Gastrocnemius medialis (tissue), 4 donors: Measurements from ENCODE around the gene SERINC4. TPM values are rescaled to one million over a fixed set of nuclear protein-coding genes. Genes with fewer than 3 reads are reported as not detected.

Source experiments
- ATAC-seq, 2 donors: fragments of 150-250 bp; one replicate each; pipeline ENCODE4 v1.9.1; 2016
- DNase-seq, 2 donors: peaks; one replicate each; pipeline ENCODE4 v3.0.0-alpha.2; 2019
- H3K27ac ChIP-seq, 4 donors: fragments of 200-600 bp; sonication (generic); 1 replicate in 1 of 4; 2 replicates in 3 of 4; pipeline ENCODE4 v1.5.1; 2016 to 2018; ENCODE audit warnings: mild to moderate bottlenecking in 2 of 4, moderate library complexity in 1 of 4
- H3K27me3 ChIP-seq, 3 donors: fragments of 200-600 bp; sonication (generic) in 2 of 3; 1 replicate in 1 of 3; 2 replicates in 2 of 3; pipeline versions ENCODE4 v1.5.1 to v1.6.0; 2016 to 2019; ENCODE audit warnings: mild to moderate bottlenecking in 1 of 3, moderate library complexity in 1 of 3
- H3K36me3 ChIP-seq, 2 donors: fragments of 200-600 bp; sonication (generic) in 1 of 2; one replicate each; pipeline ENCODE4 v1.5.1; 2017 to 2018
- H3K4me1 ChIP-seq, 2 donors: fragments of 200-600 bp; sonication (generic) in 1 of 2; one replicate each; pipeline ENCODE4 v1.5.1; 2016 to 2017; ENCODE audit warnings: mild to moderate bottlenecking in 2 of 2
- H3K4me3 ChIP-seq, 4 donors: fragments of 200-600 bp; sonication (generic) in 3 of 4; 1 replicate in 1 of 4; 2 replicates in 3 of 4; pipeline ENCODE4 v1.5.1; 2016 to 2019; ENCODE audit warnings: mild to moderate bottlenecking in 2 of 4
- H3K9me3 ChIP-seq, 3 donors: fragments of 200-600 bp; sonication (generic) in 2 of 3; 1 replicate in 1 of 3; 2 replicates in 2 of 3; pipeline ENCODE4 v1.5.1; 2016 to 2019
- CTCF ChIP-seq, 5 experiments: fragments of 450-650 bp in 3 of 5; fragments of 200-600 bp in 2 of 5; sonication (generic) in 2 of 5; IDR thresholded peaks in 4 of 5; conservative IDR thresholded peaks in 1 of 5; 1 replicate in 4 of 5; 2 replicates in 1 of 5; pipeline ENCODE4 v1.5.1; 2016 to 2019; ENCODE audit warnings: antibody characterized with exemption in 5 of 5, mild to moderate bottlenecking in 3 of 5, moderate library complexity in 3 of 5
- POLR2A ChIP-seq, 2 donors: fragments of 450-650 bp; IDR thresholded peaks; one replicate each; pipeline ENCODE4 v1.6.1; 2017; ENCODE audit warnings: antibody characterized with exemption in 2 of 2, mild to moderate bottlenecking in 2 of 2, moderate library complexity in 2 of 2
- in situ Hi-C, 4 donors: fragments of 200-750 bp; cut with MboI; loops; one replicate each; pipeline versions ENCODE4 v1.15.0 to v1.8.0; 2017; ENCODE audit warnings: low sequenced_read_pairs in 4 of 4
- intact Hi-C: fragments of 100-400 bp; cut with DNase I; formaldehyde crosslinking; loops from one replicate; pipeline ENCODE4 v1.15.1; 2023; ENCODE audit warnings: low total_unique reads
- total RNA-seq, 4 donors: library from RNA; depleted of rRNA; stranded (reverse); fragments of >200 nt; gene quantifications; one replicate each; pipeline versions ENCODE4 v1.1.0 to v1.2.3, GENCODE V29; 2016

The SERINC4 gene
- total RNA-seq, 4 donors from 2014 or later, result 0.18 to 0.82 (median 0.29) TPM; not detected in 1

GRCh38 chr15:43796566-43796965 is 3.5 kb downstream of the SERINC4 start:
- Histone ChIP-seq H3K9me3 (no peaks in the 10 kb centered on the region), H3K27me3 (no peaks in the 10 kb centered on the region), H3K27ac (peak overlapping the region; percentile 96 to 100 (median 99)), H3K4me3 (no peak overlapping the region), H3K36me3 (peaks cover 0 to 48% of the 10 kb centered on the region in 2 donors), H3K4me1 (peaks cover 59 to 62% of the 10 kb centered on the region in 2 donors)
- DNase-seq (no peak), ATAC-seq (no peak)
- in situ Hi-C loops, result loop anchor here in 1 of 4 donors (25.0 kb wide), 2 partner anchors 916 to 1841 kb away; partner anchors contain the start of genes B2M, PATL2 and SQOR
- TF ChIP-seq CTCF (IDR thresholded peaks at IDR 0.05 in 4 of 5, conservative IDR thresholded peaks at IDR 0.05 in 1 of 5), result no peak
- no peak for TF ChIP-seq POLR2A (IDR thresholded peaks at IDR 0.05)
- intact Hi-C loops, result loop anchor here (10.0 kb wide), 1 partner anchor 738 kb away; the partner anchor contains the start of gene EIF3J

GRCh38 chr15:43795997-43796396 is 4.0 kb downstream of the SERINC4 start:
- no peak overlapping the region for H3K4me3 ChIP-seq
- H3K27ac ChIP-seq, result peak overlapping the region; percentile 96 to 100 (median 99)
- DNase-seq (no peak), ATAC-seq (no peak)
- peaks cover 56 to 57% of the 10 kb centered on the region in 2 donors for H3K4me1 ChIP-seq
- no peak for TF ChIP-seq CTCF (IDR thresholded peaks at IDR 0.05 in 4 of 5, conservative IDR thresholded peaks at IDR 0.05 in 1 of 5)
- no peak for TF ChIP-seq POLR2A (IDR thresholded peaks at IDR 0.05)
- peaks cover 0 to 48% of the 10 kb centered on the region in 2 donors for H3K36me3 ChIP-seq
- H3K9me3 ChIP-seq, result no peaks in the 10 kb centered on the region
- intact Hi-C loops (loop anchor here (10.0 kb wide), 1 partner anchor 739 kb away; the partner anchor contains the start of gene EIF3J), in situ Hi-C loops (loop anchor here in 1 of 4 donors (25.0 kb wide), 2 partner anchors 916 to 1841 kb away; partner anchors contain the start of genes B2M, PATL2 and SQOR)
- no peaks in the 10 kb centered on the region for H3K27me3 ChIP-seq

- Histone ChIP-seq H3K27ac (peak overlapping the region; percentile 96 to 100 (median 99)), H3K27me3 (no peaks in the 10 kb centered on the region), H3K36me3 (peaks cover 0 to 48% of the 10 kb centered on the region in 2 donors), H3K4me3 (peak overlapping the region in 1 of 4 donors; percentile 22), H3K9me3 (no peaks in the 10 kb centered on the region), H3K4me1 (peaks cover 56 to 57% of the 10 kb centered on the region in 2 donors)
- DNase-seq (no peak), ATAC-seq (no peak)
- intact Hi-C loops, result loop anchor here (10.0 kb wide), 1 partner anchor 740 kb away; the partner anchor contains the start of gene EIF3J
- TF ChIP-seq POLR2A (IDR thresholded peaks at IDR 0.05) (no peak), CTCF (IDR thresholded peaks at IDR 0.05 in 4 of 5, conservative IDR thresholded peaks at IDR 0.05 in 1 of 5) (no peak)
- in situ Hi-C loops, result loop anchor here in 1 of 4 donors (25.0 kb wide), 2 partner anchors 917 to 1842 kb away; partner anchors contain the start of genes B2M, PATL2 and SQOR
Observed at GRCh38 chr15:43795197-43795596, 4.8 kb downstream of the SERINC4 start.

DNA sequence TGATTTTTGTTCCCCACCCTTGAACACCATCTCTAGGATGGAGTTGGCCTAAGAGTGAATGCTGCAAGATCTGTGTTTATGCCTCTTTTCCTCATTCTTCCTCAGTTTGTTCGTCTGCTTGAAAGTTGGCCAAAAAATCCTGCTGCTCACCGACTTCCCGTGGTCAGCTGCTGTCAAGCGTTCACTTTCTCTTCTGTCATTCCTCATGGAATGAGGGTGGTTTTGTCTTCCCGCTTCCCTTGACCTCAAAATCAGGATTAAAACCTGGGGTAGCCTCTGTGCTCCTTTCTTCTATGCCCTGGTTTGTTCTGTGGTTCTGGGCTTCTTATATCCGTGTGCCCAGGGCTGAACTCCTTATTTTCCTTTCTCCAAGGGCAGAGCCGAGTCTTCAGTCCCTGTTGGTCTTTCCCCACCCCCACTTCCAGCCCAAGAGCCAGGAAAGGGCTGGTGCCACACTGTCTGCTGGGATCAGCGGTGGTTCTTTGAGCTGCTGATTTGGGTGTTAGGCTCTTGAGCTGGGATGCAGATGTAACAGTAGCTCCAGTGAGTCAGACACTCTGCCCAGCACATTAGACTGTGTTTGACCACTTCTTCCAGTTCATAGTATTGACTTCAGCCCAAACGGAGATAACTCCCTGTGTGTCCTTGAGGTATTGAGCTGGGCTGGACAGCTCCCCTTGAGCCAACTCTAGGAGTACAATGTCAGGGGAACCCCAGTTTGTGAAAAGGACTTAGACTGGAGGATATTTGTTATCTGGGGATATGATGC is 5.6 kb downstream of the SERINC4 start:
- no peaks in the 10 kb centered on the region for H3K27me3 ChIP-seq
- DNase-seq (peak in 1 of 2 donors; percentile 87), ATAC-seq (peak; percentile 53 to 61)
- H3K27ac ChIP-seq, result peak overlapping the region; percentile 96 to 100 (median 99)
- H3K4me1 ChIP-seq, result peaks cover 48 to 51% of the 10 kb centered on the region in 2 donors
- TF ChIP-seq CTCF (IDR thresholded peaks at IDR 0.05 in 4 of 5, conservative IDR thresholded peaks at IDR 0.05 in 1 of 5) (no peak), POLR2A (IDR thresholded peaks at IDR 0.05) (peak; percentile 16 to 31)
- peaks cover 0 to 42% of the 10 kb centered on the region in 2 donors for H3K36me3 ChIP-seq
- intact Hi-C loops, result loop anchor here (5.0 to 10.0 kb wide), 2 partner anchors 740 to 933 kb away; partner anchors contain the start of gene EIF3J
- H3K9me3 ChIP-seq, result no peaks in the 10 kb centered on the region
- in situ Hi-C loops, result loop anchor here in 1 of 4 donors (25.0 kb wide), 2 partner anchors 918 to 1843 kb away; partner anchors contain the start of genes B2M, PATL2 and SQOR
- H3K4me3 ChIP-seq, result peak overlapping the region; percentile 91 to 100 (median 94)
